Stimulated activated CD4-positive, alpha-beta T cell treated with anti-CD3 and anti-CD28 coated beads, TNF-alpha, amount 100 ng/mL, for 24 hours (primary cell): ENCODE results near the gene AK5.
"Not testable (repeated sequence)": the region's sequence is repeated elsewhere in the genome, so short reads cannot be mapped to it uniquely, and the experiment has no call there.

Experiments used
- DNase-seq, 3 experiments: peaks; one replicate each; pipeline ENCODE4 v3.0.0-alpha.2; 2020; ENCODE audit warnings: low read depth in 3 of 3

Gene AK5

GRCh38 chr1:77499466-77499865 is 217.6 kb downstream of the AK5 start:
- no peak for DNase-seq

GRCh38 chr1:77504986-77505385 is 223.2 kb downstream of the AK5 start:
- no peak for DNase-seq

DNA sequence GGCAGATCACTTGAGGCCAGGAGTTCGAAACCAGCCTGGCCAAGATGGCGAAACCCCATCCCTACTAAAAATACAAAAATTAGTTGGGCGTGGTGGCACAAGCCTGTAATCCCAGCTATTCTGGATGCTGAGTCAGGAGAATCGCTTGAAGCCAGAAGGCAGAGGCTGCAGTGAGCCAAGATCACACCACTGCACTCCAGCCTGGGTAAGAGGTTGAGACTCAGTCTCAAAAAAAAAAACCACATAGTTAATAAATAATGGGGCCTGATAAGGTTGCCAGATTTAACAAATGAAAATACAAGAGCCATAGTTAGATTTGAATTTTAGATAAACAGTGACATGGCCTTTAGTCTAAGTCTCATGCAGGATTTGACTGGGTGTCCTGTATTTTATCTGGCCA is 225.0 kb downstream of the AK5 start:
- DNase-seq, result no peak

DNA sequence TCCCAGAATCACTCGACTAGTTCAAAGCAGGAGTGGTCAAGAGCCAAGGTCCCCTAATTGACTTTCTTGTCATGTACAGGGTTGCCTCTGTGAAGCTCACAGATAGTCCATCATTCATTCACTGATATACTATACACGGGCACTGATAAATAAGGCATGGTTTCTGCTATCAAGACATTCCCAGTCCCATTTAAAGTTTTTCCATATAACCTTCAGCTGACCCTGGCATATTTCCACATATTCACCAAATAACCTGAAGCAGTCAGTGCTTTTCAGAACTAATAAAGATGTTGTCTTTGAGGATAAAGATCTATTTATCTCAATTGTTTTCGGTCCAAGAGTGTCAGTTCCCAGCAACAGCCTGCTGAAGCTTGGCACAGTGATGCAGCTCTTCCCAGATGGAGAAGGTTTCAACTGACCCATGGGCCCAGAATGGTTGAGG is 227.3 kb downstream of the AK5 start:
- no peak for DNase-seq

- DNase-seq, result no peak
These were observed 228.1 kb downstream of the AK5 start for GRCh38 chr1:77509898-77510297.

DNA sequence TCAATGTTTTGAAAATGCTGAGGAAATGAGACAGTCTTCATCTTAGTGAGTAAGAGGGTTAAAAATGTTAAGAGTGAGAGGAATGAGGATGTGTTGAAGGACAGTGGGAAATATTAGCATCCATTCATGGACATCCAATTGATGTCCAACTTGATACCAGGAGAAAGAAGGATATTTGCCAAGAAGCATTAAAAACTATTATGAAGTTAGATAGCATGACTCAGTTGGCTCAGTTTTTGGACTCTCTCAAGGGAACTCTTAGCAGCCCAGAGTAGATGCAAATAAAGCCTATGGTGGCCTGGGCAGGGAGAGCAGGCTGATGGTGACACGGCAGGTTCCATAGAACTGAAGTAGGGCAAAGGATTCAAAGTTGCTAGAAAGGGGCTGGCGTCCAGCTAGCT is 229.6 kb downstream of the AK5 start:
- DNase-seq, result no peak

- not testable (repeated sequence) for DNase-seq
These were observed 230.8 kb downstream of the AK5 start for GRCh38 chr1:77512650-77513049.

- DNase-seq, result no peak
These were observed 232.3 kb downstream of the AK5 start for GRCh38 chr1:77513839-77514763.

DNA sequence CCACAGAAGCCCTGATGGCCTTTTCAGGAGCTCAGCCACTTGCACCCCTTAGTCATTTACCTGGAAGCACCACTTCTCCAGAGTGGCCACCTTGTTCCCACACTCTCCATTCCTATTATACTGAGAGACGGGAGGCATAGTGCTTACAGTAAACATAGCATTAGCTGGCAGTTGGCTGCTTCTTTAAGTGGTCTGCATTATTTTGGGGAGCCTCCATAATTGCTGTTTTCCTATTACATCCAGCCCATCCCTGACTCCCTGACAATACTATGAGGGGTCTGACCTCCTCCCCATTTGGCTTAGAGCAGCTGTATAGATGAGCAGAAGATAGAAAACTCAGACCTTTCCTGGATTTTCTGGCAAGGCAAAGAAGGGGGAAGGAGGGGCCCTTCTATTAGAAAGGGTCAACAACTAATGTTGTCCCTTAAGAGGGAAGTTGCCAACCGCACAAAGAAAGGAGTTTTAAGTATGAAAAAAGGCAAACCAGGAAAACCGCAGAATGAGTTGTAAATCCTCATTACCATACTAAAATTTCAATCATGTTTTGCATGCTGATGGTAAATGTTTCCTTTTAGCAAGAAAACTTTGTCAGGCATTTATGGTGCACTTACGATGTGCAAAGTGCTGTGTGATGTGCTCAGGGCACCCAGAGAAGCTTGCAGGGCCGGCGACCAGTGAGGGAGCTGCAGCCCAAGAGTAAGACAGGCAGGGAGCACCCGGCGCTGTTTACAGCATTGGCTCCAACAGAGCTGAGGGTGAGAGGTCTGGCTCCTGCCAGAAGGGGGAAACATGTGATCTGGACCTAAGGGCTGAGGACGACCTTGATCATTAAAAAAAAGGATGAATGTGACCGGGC is 233.3 kb downstream of the AK5 start:
- no peak for DNase-seq

DNA sequence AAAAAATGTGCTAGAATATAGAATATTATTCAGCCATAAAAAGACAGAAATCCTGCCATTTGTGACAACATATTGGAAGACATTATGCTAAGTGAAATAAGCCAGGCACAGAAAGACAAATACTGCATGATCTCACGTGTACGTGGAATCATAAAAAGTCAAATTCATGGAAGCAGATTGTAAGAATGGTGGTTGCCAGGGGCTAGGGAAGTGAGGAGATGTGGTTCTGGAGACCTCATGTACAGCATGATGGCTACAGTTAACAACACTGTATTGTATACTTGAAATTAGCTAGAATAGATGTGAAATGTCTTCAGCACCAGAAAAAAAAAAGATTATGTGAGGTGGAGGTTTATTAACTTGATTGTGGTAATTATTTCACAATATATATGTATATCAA is 234.3 kb downstream of the AK5 start:
- no peak for DNase-seq

DNA sequence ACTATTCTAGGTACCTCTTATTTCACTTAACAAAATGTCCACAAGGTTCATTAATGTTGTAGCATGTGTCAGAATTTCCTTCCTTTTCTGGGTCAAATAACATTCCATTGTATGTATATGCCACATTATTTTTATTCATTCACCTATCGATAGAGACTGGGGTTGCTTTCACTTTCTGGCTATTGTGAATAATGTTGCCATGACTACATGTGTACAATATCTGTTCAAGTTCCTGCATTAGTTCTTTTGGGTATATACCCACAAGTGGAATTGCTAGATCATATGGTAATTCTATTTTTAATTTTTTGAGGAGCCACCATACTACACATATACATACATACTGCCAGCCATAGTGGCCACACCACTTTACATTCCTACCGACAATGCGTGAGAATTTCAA is 242.2 kb downstream of the AK5 start:
- DNase-seq, result no peak

DNA sequence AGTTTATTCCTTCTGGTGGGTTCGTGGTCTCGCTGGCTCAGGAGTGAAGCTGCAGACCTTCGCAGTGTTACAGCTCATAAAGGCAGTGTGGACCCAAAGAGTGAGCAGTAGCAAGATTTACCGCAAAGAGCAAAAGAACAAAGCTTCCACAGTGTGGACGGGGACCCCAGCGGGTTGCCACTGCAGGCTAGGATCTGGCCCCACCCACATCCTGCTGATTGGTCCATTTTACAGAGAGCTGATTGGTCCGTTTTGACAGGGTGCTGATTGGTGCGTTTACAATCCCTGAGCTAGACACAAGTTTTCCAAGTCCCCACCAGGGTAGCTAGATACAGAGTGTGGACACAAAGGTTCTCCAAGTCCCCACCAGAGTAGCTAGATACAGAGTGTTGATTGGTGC is 249.3 kb downstream of the AK5 start:
- not testable (repeated sequence) for DNase-seq

- not testable (repeated sequence) for DNase-seq
These were observed 249.9 kb downstream of the AK5 start for GRCh38 chr1:77531596-77532280.

GRCh38 chr1:77532641-77533040 is 250.8 kb downstream of the AK5 start:
- DNase-seq, result no peak

- peak; percentile 26 to 32 (median 31) for DNase-seq
These were observed 252.0 kb downstream of the AK5 start for GRCh38 chr1:77533660-77534305.

- DNase-seq, result no peak
These were observed 252.6 kb downstream of the AK5 start for GRCh38 chr1:77534456-77534855.

- DNase-seq, result no peak
These were observed 255.0 kb downstream of the AK5 start for GRCh38 chr1:77536813-77537212.

DNA sequence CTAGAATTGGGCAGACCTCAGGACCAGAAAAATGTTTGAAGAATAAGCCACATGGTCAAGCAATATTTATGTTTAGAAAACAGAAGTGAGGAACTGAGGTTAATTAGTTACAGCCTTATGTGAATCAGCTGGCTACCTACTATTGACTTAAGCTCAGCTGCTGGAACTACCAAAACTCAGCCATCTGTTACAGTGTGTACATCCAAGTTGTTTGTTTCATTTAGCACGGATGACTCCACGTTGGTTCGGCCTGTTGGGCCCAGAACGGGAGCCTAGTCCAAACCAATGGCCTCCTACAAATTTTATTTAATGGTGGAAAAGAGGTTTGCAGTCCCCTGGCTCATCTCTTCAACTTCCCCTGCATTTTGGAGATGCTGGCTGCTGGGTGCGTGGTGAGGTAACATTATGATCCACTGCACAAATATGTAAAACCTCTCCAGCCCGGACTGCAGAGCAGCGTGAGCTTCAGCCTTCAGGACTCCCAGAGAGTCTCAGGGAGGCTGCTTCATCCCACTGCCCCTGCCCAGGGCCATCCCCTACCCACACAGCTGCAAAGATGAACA is 257.2 kb downstream of the AK5 start:
- DNase-seq, result no peak

DNA sequence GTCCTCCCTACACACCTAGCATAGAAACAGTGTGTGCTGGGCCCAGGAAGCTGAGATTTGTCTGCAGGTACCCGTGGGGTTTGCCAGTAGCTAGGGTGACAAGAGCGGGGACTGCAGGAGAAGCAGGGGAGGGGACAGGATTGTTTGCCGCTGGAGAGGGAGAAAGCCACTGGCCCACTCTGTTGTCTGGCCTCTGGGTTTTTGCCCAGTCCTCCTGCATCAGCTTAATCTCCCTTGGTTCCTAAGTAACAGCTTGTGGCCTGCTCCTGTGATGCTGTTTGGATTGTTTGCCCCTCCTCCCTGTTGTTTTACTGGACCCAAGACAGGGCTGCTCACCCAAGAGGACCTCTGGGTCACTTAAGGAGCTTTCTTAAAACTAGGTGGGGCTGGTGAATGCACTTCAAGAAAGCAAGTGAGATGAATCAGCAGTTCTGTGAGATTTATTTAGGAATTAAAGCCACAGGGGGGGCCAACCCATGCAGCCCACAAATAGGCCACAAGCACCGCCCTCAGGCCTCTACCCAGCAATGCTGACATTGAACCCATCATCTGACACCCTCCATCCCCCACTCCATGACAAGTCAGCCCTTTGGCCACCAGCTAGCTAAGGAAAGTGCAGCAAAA is 257.8 kb downstream of the AK5 start:
- DNase-seq, result no peak

GRCh38 chr1:77540501-77541161 is 258.8 kb downstream of the AK5 start:
- DNase-seq, result no peak
